A549 (cell line): ENCODE measurements around the gene LDLRAD3.

Experiments used
- BHLHE40 ChIP-seq: IDR thresholded peaks from 2 replicates; pipeline ENCODE4 v1.6.1; 2012; ENCODE audit warnings: low read depth, low read length, inconsistent platforms
- CHD2 ChIP-seq: fragments of 150-350 bp; IDR thresholded peaks from 2 replicates; pipeline ENCODE4 v1.6.1; 2014; ENCODE audit warnings: low read length; ENCODE audit not compliant: partially characterized antibody
- CTCF ChIP-seq: fragments of >200 bp; sonication (Bioruptor Twin); formaldehyde crosslinking; IDR thresholded peaks from 3 replicates; pipeline ENCODE4 v1.5.1; 2016
- EP300 ChIP-seq, 2 experiments: fragments of >200 bp; sonication (Bioruptor Twin); formaldehyde crosslinking; IDR thresholded peaks; 2 replicates in 1 of 2; 3 replicates in 1 of 2; pipeline ENCODE4 v1.6.1; 2016 to 2017
- MAX ChIP-seq: IDR thresholded peaks from 2 replicates; pipeline ENCODE4 v1.6.1; 2012
- PHF8 ChIP-seq: fragments of 200-600 bp; sonication (generic); IDR thresholded peaks from 2 replicates; pipeline ENCODE4 v1.6.1; 2016; ENCODE audit warnings: low read depth, mild to moderate bottlenecking, antibody characterized with exemption, moderate library complexity, borderline replicate concordance
- POLR2A ChIP-seq: IDR thresholded peaks from 2 replicates; pipeline ENCODE4 v1.6.1; 2012; ENCODE audit warnings: mild to moderate bottlenecking, low read length
- REST ChIP-seq: fragments of 200-600 bp; sonication (generic); IDR thresholded peaks from 2 replicates; pipeline ENCODE4 v1.6.1; 2016; ENCODE audit warnings: antibody characterized with exemption, mild to moderate bottlenecking, moderate library complexity
- TP53 ChIP-seq: fragments of 250-450 bp; sonication (Bioruptor Pico); IDR thresholded peaks from 2 replicates; pipeline ENCODE4 v1.5.0; 2021; ENCODE audit warnings: mild to moderate bottlenecking, moderate library complexity

- no peak for TF ChIP-seq EP300 (IDR thresholded peaks at IDR 0.05)
- TF ChIP-seq POLR2A = no peak
- no peak for TF ChIP-seq CTCF
- TF ChIP-seq PHF8 = no peak
- no peak for TF ChIP-seq MAX
- TF ChIP-seq CHD2 = no peak
- TF ChIP-seq BHLHE40 = no peak
- TF ChIP-seq TP53 = no peak
- no peak for TF ChIP-seq REST
These were observed 221.9 kb downstream of the LDLRAD3 start for GRCh38 chr11:36165621-36166397.
